Measurements from ENCODE around the gene EHD2. TPM values are rescaled to one million over a fixed set of nuclear protein-coding genes. Genes with fewer than 3 reads are reported as not detected.
A peak's percentile ranks its signal among the peaks of the same experiment; 100 is the strongest.

EHD2 gene
- total RNA-seq, 1 donor from 2014 or later = 53.4 TPM

DNA sequence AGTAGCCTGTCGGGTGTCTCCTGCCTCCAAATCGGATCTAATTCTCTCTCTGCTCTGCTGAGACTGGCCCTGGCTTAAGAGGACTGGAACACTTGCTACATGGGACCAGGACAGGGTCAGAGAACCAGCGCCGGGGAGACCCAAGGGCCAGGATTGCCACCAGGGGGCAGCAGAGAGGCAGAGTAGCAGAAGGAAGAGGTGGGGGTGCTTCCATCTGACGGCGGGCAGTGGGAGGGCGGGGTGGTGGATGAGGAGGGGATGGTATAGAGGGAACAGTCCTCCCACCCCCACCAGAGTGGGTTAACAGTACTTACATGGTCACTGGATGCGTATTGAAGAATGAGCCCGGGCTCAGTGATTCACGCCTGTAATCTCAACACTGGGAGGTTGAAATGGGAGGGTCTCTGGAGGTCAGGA, 77.2 kb downstream of the EHD2 start:
- Histone ChIP-seq H3K36me3 (ENCODE audit: control insufficient read depth, insufficient read depth, low read length) (no peaks in the 10 kb centered on the region), H3K4me3 (ENCODE audit: low read depth, low read length) (no peak overlapping the region), H3K27me3 (ENCODE audit: control insufficient read depth, insufficient read depth, low read length) (no peaks in the 10 kb centered on the region)
- DNase-seq (ENCODE audit: low read depth) (peak; percentile 42), FAIRE-seq (no peak)
- TF ChIP-seq, protein P1, sequence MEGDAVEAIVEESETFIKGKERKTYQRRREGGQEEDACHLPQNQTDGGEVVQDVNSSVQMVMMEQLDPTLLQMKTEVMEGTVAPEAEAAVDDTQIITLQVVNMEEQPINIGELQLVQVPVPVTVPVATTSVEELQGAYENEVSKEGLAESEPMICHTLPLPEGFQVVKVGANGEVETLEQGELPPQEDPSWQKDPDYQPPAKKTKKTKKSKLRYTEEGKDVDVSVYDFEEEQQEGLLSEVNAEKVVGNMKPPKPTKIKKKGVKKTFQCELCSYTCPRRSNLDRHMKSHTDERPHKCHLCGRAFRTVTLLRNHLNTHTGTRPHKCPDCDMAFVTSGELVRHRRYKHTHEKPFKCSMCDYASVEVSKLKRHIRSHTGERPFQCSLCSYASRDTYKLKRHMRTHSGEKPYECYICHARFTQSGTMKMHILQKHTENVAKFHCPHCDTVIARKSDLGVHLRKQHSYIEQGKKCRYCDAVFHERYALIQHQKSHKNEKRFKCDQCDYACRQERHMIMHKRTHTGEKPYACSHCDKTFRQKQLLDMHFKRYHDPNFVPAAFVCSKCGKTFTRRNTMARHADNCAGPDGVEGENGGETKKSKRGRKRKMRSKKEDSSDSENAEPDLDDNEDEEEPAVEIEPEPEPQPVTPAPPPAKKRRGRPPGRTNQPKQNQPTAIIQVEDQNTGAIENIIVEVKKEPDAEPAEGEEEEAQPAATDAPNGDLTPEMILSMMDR (IDR thresholded peaks at IDR 0.05; ENCODE audit: insufficient read depth, low read length, severe bottlenecking) = peak; percentile 86

DNA sequence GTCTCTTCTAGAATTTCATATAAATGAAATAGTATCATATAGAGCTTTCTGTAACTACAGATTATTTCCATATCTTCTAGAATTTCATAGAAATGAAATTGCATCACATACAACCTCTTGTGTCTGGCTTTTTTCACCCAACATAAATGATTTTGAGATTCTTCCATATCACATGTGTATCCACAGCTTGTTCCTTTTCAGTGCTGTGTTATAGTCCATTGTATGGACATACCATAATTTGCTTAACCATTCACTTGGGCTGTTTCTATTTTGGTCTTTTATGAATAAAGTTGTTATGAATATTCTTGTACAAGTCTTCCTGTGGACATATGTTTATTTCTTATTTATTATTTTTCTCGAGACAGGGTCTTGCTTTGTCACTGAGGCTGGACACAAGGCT, 79.4 kb downstream of the EHD2 start:
- FAIRE-seq (no peak), DNase-seq (ENCODE audit: low read depth) (no peak)
- Histone ChIP-seq H3K27me3 (ENCODE audit: control insufficient read depth, insufficient read depth, low read length) (no peaks in the 10 kb centered on the region), H3K36me3 (ENCODE audit: control insufficient read depth, insufficient read depth, low read length) (no peaks in the 10 kb centered on the region), H3K4me3 (ENCODE audit: low read depth, low read length) (no peak overlapping the region)
- TF ChIP-seq, protein P1 (IDR thresholded peaks at IDR 0.05; ENCODE audit: insufficient read depth, low read length, severe bottlenecking) = no peak

Other genes with a start within 250 kb of the EHD2 start
- gene SLC8A2, start 241.5 kb upstream of the EHD2 start, total RNA-seq = 0.26 TPM in 2 replicates
- 2.1 and 3.5 TPM in 2 replicates for gene KPTN, start 229.2 kb upstream of the EHD2 start, total RNA-seq
- gene NAPA, start 198.4 kb upstream of the EHD2 start, total RNA-seq = 33.0 and 33.2 TPM in 2 replicates
- gene ZNF541, start 140.3 kb upstream of the EHD2 start, total RNA-seq = not detected in 2 replicates
- gene BICRA, start 104.3 kb upstream of the EHD2 start, total RNA-seq = 2.9 and 4.5 TPM in 2 replicates
- gene NOP53, start 32.1 kb downstream of the EHD2 start, total RNA-seq = 112 and 121 TPM in 2 replicates
- 149 and 175 TPM in 2 replicates for gene SELENOW, start 65.3 kb downstream of the EHD2 start, total RNA-seq
- gene TPRX1, start 91.1 kb downstream of the EHD2 start, total RNA-seq = not detected in 2 replicates
- gene CRX, start 108.5 kb downstream of the EHD2 start, total RNA-seq = not detected in 2 replicates
- not detected in 2 replicates for gene TPRX2, start 145.8 kb downstream of the EHD2 start, total RNA-seq
- gene SULT2A1, start 172.9 kb downstream of the EHD2 start, total RNA-seq = not detected in 2 replicates